Trophoblast cell (in vitro differentiated cells and primary cell): Measurements from ENCODE around the gene HTR1A.

Experiments
- DNase-seq, 2 donors: peaks; one replicate each; pipeline ENCODE4 v3.0.0-alpha.2; 2016
- H2AFZ ChIP-seq: 2 replicates; pipeline ENCODE4 v1.6.1; 2013; ENCODE audit warnings: low read length, moderate library complexity, mild to moderate bottlenecking; ENCODE audit not compliant: insufficient read depth, poor library complexity
- H2AK5ac ChIP-seq: 2 replicates; pipeline ENCODE4 v1.6.1; 2013; ENCODE audit warnings: mild to moderate bottlenecking, low read length
- H2BK120ac ChIP-seq: 2 replicates; pipeline ENCODE4 v1.6.1; 2013; ENCODE audit warnings: low read length, mild to moderate bottlenecking, moderate library complexity; ENCODE audit not compliant: insufficient read depth, poor library complexity
- H2BK12ac ChIP-seq: 2 replicates; pipeline ENCODE4 v1.6.1; 2013; ENCODE audit warnings: mild to moderate bottlenecking, low read length, moderate library complexity
- H2BK5ac ChIP-seq: 2 replicates; pipeline ENCODE4 v1.6.1; 2013; ENCODE audit warnings: low read length, low read depth, moderate library complexity, mild to moderate bottlenecking; ENCODE audit not compliant: poor library complexity
- H3K14ac ChIP-seq: 2 replicates; pipeline ENCODE4 v1.6.1; 2013; ENCODE audit warnings: mild to moderate bottlenecking, low read length
- H3K18ac ChIP-seq: 2 replicates; pipeline ENCODE4 v1.6.1; 2013; ENCODE audit warnings: mild to moderate bottlenecking, low read length
- H3K23ac ChIP-seq: 2 replicates; pipeline ENCODE4 v1.6.1; 2013; ENCODE audit warnings: low read length
- H3K27ac ChIP-seq: 2 replicates; pipeline ENCODE4 v1.5.1; 2013; ENCODE audit warnings: low read depth, mild to moderate bottlenecking, inconsistent platforms, low read length, moderate library complexity
- H3K27me3 ChIP-seq: 2 replicates; pipeline ENCODE4 v1.6.1; 2013; ENCODE audit warnings: inconsistent platforms, mild to moderate bottlenecking, low read length, moderate library complexity; ENCODE audit not compliant: insufficient read depth
- H3K36me3 ChIP-seq, 2 experiments: 1 replicate in 1 of 2; 2 replicates in 1 of 2; pipeline ENCODE4 v1.6.1; 2013; ENCODE audit warnings: low read length in 2 of 2, mild to moderate bottlenecking in 2 of 2, moderate library complexity in 1 of 2; ENCODE audit not compliant: insufficient read depth in 2 of 2, control insufficient read depth in 1 of 2
- H3K4ac ChIP-seq: 2 replicates; pipeline ENCODE4 v1.6.1; 2013; ENCODE audit warnings: low read depth, mild to moderate bottlenecking, low read length, moderate library complexity
- H3K4me1 ChIP-seq, 2 experiments: 1 replicate in 1 of 2; 2 replicates in 1 of 2; pipeline ENCODE4 v1.6.1; 2013; ENCODE audit warnings: low read length in 2 of 2, mild to moderate bottlenecking in 2 of 2, moderate library complexity in 1 of 2; ENCODE audit not compliant: insufficient read depth in 2 of 2, control insufficient read depth in 1 of 2
- H3K4me2 ChIP-seq: 2 replicates; pipeline ENCODE4 v1.6.1; 2013; ENCODE audit warnings: inconsistent platforms, mild to moderate bottlenecking, low read length, moderate library complexity
- H3K4me3 ChIP-seq: 2 replicates; pipeline ENCODE4 v1.5.1; 2013; ENCODE audit warnings: mild to moderate bottlenecking, low read depth, low read length, inconsistent platforms
- H3K79me1 ChIP-seq: one replicate; pipeline ENCODE4 v1.6.1; 2013; ENCODE audit warnings: low read length
- H3K79me2 ChIP-seq: 2 replicates; pipeline ENCODE4 v1.6.1; 2013; ENCODE audit warnings: low read length, mild to moderate bottlenecking; ENCODE audit not compliant: control insufficient read depth, insufficient read depth, poor library complexity
- H3K9ac ChIP-seq: 2 replicates; pipeline ENCODE4 v1.6.1; 2013; ENCODE audit warnings: mild to moderate bottlenecking, low read length
- H3K9me3 ChIP-seq: 2 replicates; pipeline ENCODE4 v1.6.1; 2013; ENCODE audit warnings: low read depth, mild to moderate bottlenecking, control low read depth, inconsistent platforms, low read length; ENCODE audit not compliant: insufficient read depth
- H4K12ac ChIP-seq: 2 replicates; pipeline ENCODE4 v1.6.1; 2013; ENCODE audit warnings: low read depth, mild to moderate bottlenecking, low read length, moderate library complexity
- H4K8ac ChIP-seq: 2 replicates; pipeline ENCODE4 v1.6.1; 2013; ENCODE audit warnings: low read depth, mild to moderate bottlenecking, low read length, moderate library complexity
- H4K91ac ChIP-seq: one replicate; pipeline ENCODE4 v1.6.1; 2013; ENCODE audit warnings: low read depth, mild to moderate bottlenecking, low read length, moderate library complexity
- WGBS: extraction: QIAGEN DNeasy Blood & Tissue Kit; methylation state at CpG from one replicate; pipeline ENCODE4 v1.1.7; 2013; ENCODE audit warnings: missing lambda C conversion rate; ENCODE audit not compliant: insufficient read length, insufficient coverage; ENCODE audit errors: extremely low coverage; 5-methylcytosine and 5-hydroxymethylcytosine counted together

Gene HTR1A

DNA sequence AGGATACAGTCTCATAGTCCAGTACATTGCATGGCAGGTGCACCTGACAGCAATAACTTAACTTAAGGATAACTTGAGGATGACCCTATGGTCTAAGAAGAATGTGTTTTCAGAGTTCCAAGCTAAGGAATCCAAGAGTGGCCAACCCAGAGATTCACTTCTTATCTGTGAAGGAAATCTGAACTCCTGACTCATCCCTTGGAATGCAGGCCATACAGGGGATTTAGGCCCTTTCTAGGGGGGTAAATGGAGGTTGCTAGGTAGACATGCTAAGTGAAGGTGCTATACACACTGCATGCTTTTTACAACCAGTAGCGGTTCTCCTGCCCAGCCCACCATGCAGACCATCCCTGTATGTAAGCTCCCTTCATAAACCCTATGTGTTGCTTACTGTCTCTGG, 50.4 kb downstream of the HTR1A start:
- no peak overlapping the region for H3K23ac ChIP-seq
- H3K4me1 ChIP-seq = peaks cover 3% of the 10 kb centered on the region in 2 experiments
- DNase-seq = peak in 1 of 2 donors; percentile 1
- H3K4ac ChIP-seq = no peak overlapping the region
- no peaks in the 10 kb centered on the region for H3K36me3 ChIP-seq
- H4K12ac ChIP-seq = no peak overlapping the region
- H3K14ac ChIP-seq = no peak overlapping the region
- no peak overlapping the region for H4K8ac ChIP-seq
- H3K18ac ChIP-seq = no peak overlapping the region
- H2BK120ac ChIP-seq = no peak overlapping the region
- no peak overlapping the region for H2BK5ac ChIP-seq
- no peak overlapping the region for H3K4me3 ChIP-seq
- no peaks in the 10 kb centered on the region for H3K79me1 ChIP-seq
- H3K9me3 ChIP-seq = no peaks in the 10 kb centered on the region
- H3K9ac ChIP-seq = no peak overlapping the region
- no peak overlapping the region for H2BK12ac ChIP-seq
- no peak overlapping the region for H2AFZ ChIP-seq
- no peaks in the 10 kb centered on the region for H3K79me2 ChIP-seq
- no peak overlapping the region for H4K91ac ChIP-seq
- H3K27me3 ChIP-seq = no peaks in the 10 kb centered on the region
- H3K4me2 ChIP-seq = no peak overlapping the region
- H2AK5ac ChIP-seq = no peak overlapping the region
- H3K27ac ChIP-seq = no peak overlapping the region
- WGBS = no CpG with 5 or more reads among the region's 1 CpG
